GM23338 (cell line): ENCODE data around the gene CISH.

ENCODE experiments used
- CTCF ChIP-seq, 2 experiments: fragments of 200-600 bp in 1 of 2; sonication (generic) in 1 of 2; conservative IDR thresholded peaks; 2 replicates each; pipeline versions ENCODE4 v1.5.1 to v1.6.1; 2016 to 2017; ENCODE audit warnings: antibody characterized with exemption in 2 of 2, low read depth in 2 of 2, mild to moderate bottlenecking in 2 of 2, moderate library complexity in 1 of 2
- EZH2 ChIP-seq: fragments of 200-600 bp; sonication (generic); IDR thresholded peaks from one replicate; pipeline ENCODE4 v1.8.0; 2017; ENCODE audit warnings: antibody characterized with exemption, mild to moderate bottlenecking, low read depth; ENCODE audit not compliant: unreplicated experiment

GRCh38 chr3:50623840-50624474 is 12.4 kb upstream of the CISH start:
- TF ChIP-seq EZH2 (no peak), CTCF (conservative IDR thresholded peaks at IDR 0.05; ENCODE audit: low read depth in 2 of 2) (no peak)
